Right cardiac atrium (tissue), 5 donors: ENCODE results near the gene FZD10. TPM values are rescaled to one million over a fixed set of nuclear protein-coding genes. Genes with fewer than 3 reads are reported as not detected.
A peak's percentile ranks its signal among the peaks of the same experiment; 100 is the strongest.

Experiments
- ATAC-seq, 2 donors: fragments of 200-7000 bp; cut with Tn5 transposase; one replicate each; pipeline versions ENCODE4 v1.8.0 to v1.9.1; 2020; ENCODE audit warnings: moderate library complexity in 2 of 2, mild to moderate bottlenecking in 1 of 2
- DNase-seq, 3 donors: peaks; one replicate each; pipeline ENCODE4 v3.0.0-alpha.2; 2020
- H3K27ac ChIP-seq: one replicate; pipeline ENCODE4 v1.5.1; 2013; ENCODE audit warnings: mild to moderate bottlenecking, low read length, control low read depth, moderate library complexity
- H3K27me3 ChIP-seq: one replicate; pipeline ENCODE4 v1.6.1; 2013; ENCODE audit not compliant: control insufficient read depth, insufficient read depth
- H3K4me1 ChIP-seq: one replicate; pipeline ENCODE4 v1.6.1; 2013; ENCODE audit warnings: low read length; ENCODE audit not compliant: control insufficient read depth, insufficient read depth
- H3K4me3 ChIP-seq: one replicate; pipeline ENCODE4 v1.5.1; 2013; ENCODE audit warnings: low read length, control low read depth
- H3K9me3 ChIP-seq: one replicate; pipeline ENCODE4 v1.6.1; 2013; ENCODE audit warnings: low read length; ENCODE audit not compliant: control insufficient read depth
- WGBS: extraction: QIAGEN DNeasy Blood & Tissue Kit; methylation state at CpG from one replicate; pipeline ENCODE4 v1.1.7; 2013; 5-methylcytosine and 5-hydroxymethylcytosine counted together
- intact Hi-C, 4 donors: fragments of 100-400 bp; cut with DNase I; formaldehyde crosslinking; loops; one replicate each; pipeline versions ENCODE4 v1.11.0 to v1.14.0; 2022 to 2023
- polyA plus RNA-seq: library from polyadenylated mRNA; stranded (reverse); fragments of 200-250 nt; gene quantifications from one replicate; pipeline ENCODE4 v1.2.3, GENCODE V29; 2013
- total RNA-seq, 4 donors: library from RNA; stranded (reverse); fragmentation: NEBNext Ultra II Directional; extraction: Animal tissue kit (Norgen Biotek cat#: 25700); gene quantifications; one replicate each; pipeline ENCODE4 v1.2.1, GENCODE V29; 2021
- donor health status: healthy with polysubstance abuse.
- donor health status: DM: no; HTN: yes; CAD: no.
- donor health status: DM: no; HTN: no; CAD: no.
- donor health status: DM: no; HTN: yes; CAD: no; lungs with severe emphysema.
- donor health status: DM: yes; HTN: yes; CAD: no.

The FZD10 gene
- total and polyA plus RNA-seq, 5 donors: 0.06 to 0.28 (median 0.19) TPM; not detected in 1

DNA sequence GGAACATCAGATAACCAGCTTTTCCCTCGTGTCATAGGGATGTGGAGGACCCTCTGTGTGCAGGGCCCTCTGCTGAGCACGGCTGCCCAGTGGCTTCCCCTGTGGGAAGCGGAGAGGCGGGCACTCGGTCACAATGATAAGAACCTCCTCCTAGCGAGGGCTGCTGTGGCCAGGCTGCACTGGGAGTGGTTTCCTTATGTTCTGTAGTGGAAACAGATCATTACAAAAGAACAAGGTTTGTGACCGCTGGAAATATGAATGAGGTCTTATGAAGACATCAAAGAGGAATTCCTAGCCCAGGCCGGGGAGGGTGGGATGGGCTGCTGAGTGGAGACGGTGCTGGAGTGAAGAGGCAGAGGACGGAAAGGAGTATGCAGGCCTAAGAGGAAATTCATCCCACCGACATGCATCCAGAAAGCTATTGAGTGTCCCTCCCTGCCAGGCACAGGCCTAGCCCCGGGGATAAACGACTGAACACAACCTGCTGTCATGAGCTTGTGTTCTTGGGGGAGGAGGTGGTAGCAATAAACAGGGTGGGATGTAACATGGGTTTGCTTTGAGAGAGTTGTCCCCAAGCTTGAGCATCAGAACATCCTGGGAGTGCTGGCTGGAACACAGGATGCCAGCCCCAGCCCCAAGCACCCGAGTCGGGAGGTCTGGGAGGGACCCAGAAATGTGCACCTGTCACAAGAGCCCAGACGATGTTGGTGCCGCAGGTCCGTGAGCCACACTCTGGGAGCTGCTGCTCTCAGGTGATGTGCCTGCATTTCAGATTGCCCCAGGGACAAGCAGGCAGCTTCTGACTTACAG lies 37.5 kb downstream of the FZD10 start:
- Histone ChIP-seq H3K9me3 (no peaks in the 10 kb centered on the region), H3K27ac (no peak overlapping the region), H3K4me3 (no peak overlapping the region), H3K4me1 (no peaks in the 10 kb centered on the region), H3K27me3 (no peaks in the 10 kb centered on the region)
- no peak for DNase-seq
- intact Hi-C loops: no loop called here
- 48% methylated on average over 18 of the region's 18 CpGs for WGBS
- ATAC-seq: peak in 1 of 2 donors; percentile 69

DNA sequence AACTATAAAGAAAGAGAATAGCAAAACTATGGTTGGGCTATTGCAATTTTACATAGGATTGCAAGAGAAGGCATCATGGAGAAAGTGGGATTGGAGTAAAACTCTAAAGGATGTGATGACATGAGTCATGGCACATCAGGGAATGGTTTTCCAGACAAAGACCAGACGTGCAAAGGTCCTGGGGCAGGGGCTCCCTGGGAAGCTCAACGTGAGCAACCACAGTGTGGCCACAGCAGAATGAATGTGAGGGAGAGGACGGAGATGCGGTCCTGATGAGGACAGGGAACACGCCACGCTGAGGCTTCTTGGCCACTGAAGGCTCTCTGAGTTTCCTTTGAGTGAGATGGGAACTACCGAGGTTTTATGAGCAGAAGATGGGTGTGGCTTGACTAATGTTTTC lies 38.2 kb downstream of the FZD10 start:
- Histone ChIP-seq H3K4me3 (no peak overlapping the region), H3K9me3 (no peaks in the 10 kb centered on the region), H3K4me1 (no peaks in the 10 kb centered on the region), H3K27ac (no peak overlapping the region), H3K27me3 (no peaks in the 10 kb centered on the region)
- intact Hi-C loops: no loop called here
- DNase-seq (no peak), ATAC-seq (no peak)
- WGBS: 91% methylated on average over 7 of the region's 7 CpGs

DNA sequence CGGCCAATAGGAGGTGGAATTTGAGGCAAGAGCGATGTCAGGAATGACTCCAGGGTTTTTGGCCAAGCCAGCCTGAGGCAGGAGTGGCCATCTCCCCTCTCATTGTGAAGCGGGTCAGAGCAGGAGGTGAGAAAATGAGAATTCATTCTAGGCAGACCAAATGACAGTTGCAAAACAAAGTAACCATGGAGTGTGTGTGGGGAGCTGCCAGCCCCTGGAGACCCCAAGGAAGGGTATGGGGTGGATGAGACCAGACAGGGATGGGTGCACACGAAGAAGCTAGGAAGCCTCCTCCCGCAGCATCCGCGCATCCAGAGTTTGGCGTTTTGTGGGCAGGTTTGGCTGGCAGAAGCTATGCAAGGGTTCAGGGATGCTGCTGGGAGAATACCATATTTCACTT lies 38.8 kb downstream of the FZD10 start:
- no peak for DNase-seq
- Histone ChIP-seq H3K27me3 (no peaks in the 10 kb centered on the region), H3K9me3 (no peaks in the 10 kb centered on the region), H3K27ac (no peak overlapping the region), H3K4me3 (no peak overlapping the region), H3K4me1 (no peaks in the 10 kb centered on the region)
- 94% methylated on average over 8 of the region's 8 CpGs for WGBS
- intact Hi-C loops: no loop called here
- no peak for ATAC-seq

DNA sequence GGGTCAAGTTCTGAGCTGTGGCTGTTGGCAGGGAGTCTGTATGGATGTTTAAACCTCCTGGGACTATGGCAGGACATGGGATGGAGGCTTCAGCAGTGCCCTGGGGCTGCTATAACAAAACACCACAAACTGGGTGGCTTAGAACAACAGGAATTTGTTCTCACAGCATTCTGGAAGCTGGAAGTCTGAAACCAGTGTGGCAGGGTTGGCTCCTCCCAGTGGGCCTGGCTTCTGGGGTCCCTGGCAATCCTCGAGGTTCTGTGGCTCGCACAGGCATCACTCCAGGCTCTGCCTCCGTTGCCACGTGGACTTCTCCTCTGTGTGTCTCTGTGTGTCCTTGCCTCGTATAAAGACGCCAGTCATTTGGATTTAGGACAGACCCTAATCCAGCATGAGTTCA lies 39.9 kb downstream of the FZD10 start:
- no peak for ATAC-seq
- H3K4me1 ChIP-seq: no peaks in the 10 kb centered on the region
- WGBS: 78% methylated on average over 6 of the region's 6 CpGs
- no peaks in the 10 kb centered on the region for H3K27me3 ChIP-seq
- no peak overlapping the region for H3K4me3 ChIP-seq
- no peak overlapping the region for H3K27ac ChIP-seq
- DNase-seq: no peak
- intact Hi-C loops: no loop called here
- H3K9me3 ChIP-seq: no peaks in the 10 kb centered on the region

DNA sequence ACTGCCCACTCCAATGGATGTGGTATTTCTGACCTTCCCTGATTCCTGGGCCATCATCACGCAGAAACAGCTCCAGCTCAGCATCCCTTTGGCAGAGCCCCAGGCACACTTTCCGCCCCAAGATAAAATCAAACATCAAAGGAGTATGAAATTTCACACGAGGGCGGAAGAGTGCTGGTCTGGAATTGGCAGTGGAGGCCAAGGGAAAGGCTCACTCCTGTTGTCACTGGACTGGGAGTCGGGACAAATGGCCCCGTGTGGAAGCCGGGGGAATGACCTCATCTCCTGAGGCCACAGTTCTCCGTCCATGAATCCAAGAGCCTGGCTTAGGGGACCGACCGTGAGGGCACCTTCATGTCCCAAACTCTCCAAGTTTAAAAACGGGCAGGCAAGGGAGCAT lies 40.9 kb downstream of the FZD10 start:
- Histone ChIP-seq H3K4me1 (no peaks in the 10 kb centered on the region), H3K4me3 (no peak overlapping the region), H3K27me3 (no peaks in the 10 kb centered on the region), H3K9me3 (no peaks in the 10 kb centered on the region), H3K27ac (no peak overlapping the region)
- ATAC-seq (no peak), DNase-seq (no peak)
- 50% methylated on average over 11 of the region's 11 CpGs for WGBS
- intact Hi-C loops: no loop called here

DNA sequence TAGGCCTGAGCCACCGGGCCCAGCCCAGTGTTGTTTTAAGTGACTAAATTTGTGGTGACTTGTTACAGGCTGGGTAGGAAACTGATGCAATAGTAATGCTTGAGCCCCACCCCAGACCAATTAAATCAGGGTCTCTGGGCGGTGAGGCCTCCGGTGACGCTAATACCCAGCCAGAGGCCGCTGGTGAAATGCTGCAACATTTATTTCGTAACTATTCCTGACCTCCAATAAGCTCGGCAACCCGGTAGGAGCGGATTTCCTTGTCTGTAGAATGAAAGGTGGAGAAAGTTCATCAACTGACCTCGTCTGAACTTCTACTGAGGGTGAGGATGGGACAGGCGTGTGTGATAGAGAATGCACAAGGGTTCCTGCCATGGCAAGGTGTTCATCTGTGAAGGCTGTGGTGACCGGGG lies 42.3 kb downstream of the FZD10 start:
- Histone ChIP-seq H3K4me1 (no peaks in the 10 kb centered on the region), H3K27ac (no peak overlapping the region), H3K9me3 (peaks cover 3% of the 10 kb centered on the region), H3K27me3 (no peaks in the 10 kb centered on the region), H3K4me3 (no peak overlapping the region)
- DNase-seq: no peak
- intact Hi-C loops: no loop called here
- 83% methylated on average over 12 of the region's 12 CpGs for WGBS
- ATAC-seq: no peak

DNA sequence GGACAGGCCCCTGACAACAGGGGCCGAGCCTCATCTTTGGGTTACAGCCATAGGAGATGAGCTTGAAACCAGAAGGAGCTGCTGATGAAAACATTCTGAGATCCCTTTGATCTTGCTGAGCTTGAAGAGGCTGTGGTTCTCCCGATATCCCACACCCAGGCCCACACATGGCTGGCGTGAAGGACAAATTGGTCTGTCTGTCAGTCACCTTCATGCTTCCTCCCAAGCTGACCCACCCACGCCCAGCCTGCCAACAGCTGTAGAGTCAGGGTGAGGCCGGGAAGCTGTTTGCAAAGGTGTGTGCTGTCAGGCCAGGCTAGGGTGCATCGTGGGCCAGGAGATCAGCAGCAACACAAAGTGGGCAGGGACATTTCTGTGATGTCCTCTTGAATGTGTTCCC lies 43.2 kb downstream of the FZD10 start:
- Histone ChIP-seq H3K27me3 (no peaks in the 10 kb centered on the region), H3K9me3 (peaks cover 3% of the 10 kb centered on the region), H3K4me3 (no peak overlapping the region), H3K27ac (no peak overlapping the region), H3K4me1 (no peaks in the 10 kb centered on the region)
- WGBS: 76% methylated on average over 6 of the region's 6 CpGs
- intact Hi-C loops: no loop called here
- no peak for DNase-seq
- no peak for ATAC-seq

DNA sequence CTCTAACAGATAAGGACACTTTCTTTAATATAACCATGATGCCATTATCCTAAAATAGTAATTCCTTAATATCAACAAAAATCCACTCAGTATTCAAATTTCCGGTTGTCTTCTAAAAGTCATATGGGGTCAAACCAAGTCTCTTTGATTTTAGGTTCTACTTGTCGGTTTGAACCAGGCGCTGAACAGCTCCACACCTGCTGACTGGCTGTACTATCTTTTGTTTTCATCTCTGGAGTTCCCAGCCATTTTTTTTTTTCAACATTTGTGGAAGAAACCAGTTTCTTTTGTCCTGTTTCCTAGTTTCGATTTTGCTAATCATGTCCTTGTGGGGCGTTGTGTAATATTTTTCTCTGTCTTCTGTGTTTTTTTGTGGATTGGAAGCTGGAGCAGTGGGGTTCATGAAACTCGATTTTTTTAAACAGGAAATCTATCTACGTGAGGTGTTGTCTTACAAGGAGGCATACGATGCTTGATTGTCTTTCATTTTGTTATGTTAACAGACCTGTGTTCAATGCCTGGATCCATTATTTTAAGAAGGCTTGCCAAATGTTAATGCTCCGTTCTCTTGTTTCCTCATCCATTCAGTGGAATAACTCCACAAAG lies 50.2 kb downstream of the FZD10 start:
- Histone ChIP-seq H3K27ac (no peak overlapping the region), H3K4me1 (no peaks in the 10 kb centered on the region), H3K9me3 (peaks cover 3% of the 10 kb centered on the region), H3K4me3 (no peak overlapping the region), H3K27me3 (no peaks in the 10 kb centered on the region)
- intact Hi-C loops: no loop called here
- no peak for DNase-seq
- ATAC-seq: no peak
- 53% methylated on average over 9 of the region's 9 CpGs for WGBS

DNA sequence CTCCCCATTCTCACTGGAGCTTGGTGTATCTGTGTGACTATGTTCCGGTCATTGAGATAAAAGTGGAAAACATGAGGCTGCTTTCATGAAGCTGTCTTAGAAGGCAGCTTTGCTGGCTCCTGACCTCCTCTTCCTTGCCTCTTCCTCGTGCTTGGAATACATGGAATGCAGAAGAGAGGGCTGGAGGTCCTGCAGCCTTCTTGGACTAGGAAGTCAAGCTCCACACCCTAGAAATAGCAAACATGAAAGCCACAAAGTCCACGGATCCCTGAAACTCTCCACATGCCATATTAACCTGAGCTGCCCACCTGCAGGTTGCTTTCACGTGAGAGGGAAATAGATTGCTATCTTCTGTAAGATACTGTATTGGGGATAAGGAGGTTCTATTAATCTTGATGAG lies 51.0 kb downstream of the FZD10 start:
- Histone ChIP-seq H3K9me3 (peaks cover 3% of the 10 kb centered on the region), H3K27me3 (no peaks in the 10 kb centered on the region), H3K27ac (no peak overlapping the region), H3K4me1 (no peaks in the 10 kb centered on the region), H3K4me3 (no peak overlapping the region)
- ATAC-seq (no peak), DNase-seq (no peak)
- intact Hi-C loops: no loop called here
- WGBS: 66% methylated on average over 4 of the region's 4 CpGs

DNA sequence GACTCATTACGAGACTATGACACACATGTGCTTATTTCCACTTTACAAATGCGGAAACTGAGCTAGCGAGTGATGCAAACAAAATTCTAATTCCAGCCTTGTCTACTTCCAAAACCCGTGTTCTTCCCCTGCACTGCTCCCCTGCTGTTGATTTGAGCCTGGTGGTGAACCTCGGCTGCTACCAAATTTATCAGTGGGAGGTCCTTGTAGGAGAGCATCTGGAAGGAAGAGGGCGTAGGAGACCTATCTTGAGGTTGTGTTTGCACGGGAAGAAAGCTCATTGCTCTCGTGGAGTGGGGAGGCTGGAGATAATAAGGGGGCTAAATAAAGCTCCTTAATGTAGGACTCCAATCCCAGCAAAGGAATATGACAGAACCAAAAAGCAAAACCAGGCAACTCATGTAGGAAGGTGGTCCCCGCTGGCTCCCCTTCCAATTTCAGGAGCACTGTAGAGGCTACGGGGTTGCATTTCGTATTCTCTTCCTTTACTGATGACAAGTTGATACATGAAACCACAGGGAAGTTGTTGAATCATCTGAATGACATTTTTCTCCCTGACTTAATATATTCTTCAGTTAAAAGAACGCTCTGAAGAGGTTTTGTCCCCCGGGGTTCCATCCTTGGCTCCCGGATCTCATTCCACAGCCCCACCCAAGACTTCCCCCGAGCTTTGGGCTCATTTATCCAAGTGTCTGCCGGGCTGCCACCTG lies 52.6 kb downstream of the FZD10 start:
- 58% methylated on average over 16 of the region's 16 CpGs for WGBS
- intact Hi-C loops: no loop called here
- Histone ChIP-seq H3K9me3 (no peaks in the 10 kb centered on the region), H3K4me1 (no peaks in the 10 kb centered on the region), H3K27ac (no peak overlapping the region), H3K4me3 (no peak overlapping the region), H3K27me3 (no peaks in the 10 kb centered on the region)
- DNase-seq (no peak), ATAC-seq (no peak)
